HPDE6-E6E7 (cell line): ENCODE results near the gene PIP4P1.
A peak's percentile ranks its signal among the peaks of the same experiment; 100 is the strongest.

Experiments used
- DNase-seq: peaks from one replicate; pipeline ENCODE4 v3.0.0; 2011; ENCODE audit warnings: missing footprints; ENCODE audit errors: extremely low spot score

PIP4P1 gene

DNA sequence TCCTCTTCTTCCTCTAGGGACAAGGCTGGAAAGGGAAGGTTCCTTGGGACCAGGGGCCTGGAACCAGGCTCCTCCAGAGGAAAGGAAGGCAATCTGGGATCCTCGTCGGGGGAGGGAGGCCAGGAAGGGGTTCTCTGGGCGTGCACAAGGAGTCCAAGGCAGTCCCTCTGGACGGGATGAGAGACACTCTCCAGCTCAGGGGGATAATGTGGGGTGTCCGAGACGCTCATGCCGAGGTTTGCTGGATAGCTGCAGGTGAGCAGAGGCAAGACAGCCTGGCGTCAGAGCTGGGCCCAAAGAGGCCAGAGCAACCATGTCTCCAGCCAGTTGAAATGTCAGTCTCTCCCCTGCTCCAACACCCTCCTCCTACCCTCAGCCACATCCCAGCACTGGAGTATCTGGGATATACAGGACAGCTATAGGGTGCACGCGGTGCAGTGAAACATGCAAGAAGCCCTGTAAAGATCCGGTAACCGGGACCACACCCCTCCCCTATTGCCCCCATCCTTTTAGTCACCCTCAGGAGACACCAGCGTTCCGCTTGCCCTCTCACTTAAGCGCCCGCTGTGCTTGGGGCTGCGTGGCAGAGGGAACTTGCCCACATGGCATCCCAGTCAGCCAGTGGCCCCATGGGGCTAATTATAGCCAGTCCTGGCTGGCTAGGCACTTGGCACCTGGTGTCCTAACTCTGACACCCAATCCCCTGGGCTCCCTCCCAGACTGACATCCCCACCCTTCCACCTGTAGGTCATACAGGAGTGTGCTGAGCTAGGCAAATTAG, 25.5 kb downstream of the PIP4P1 start, which contains the start of gene KLHL33:
TSS of gene KLHL33 (minus strand) at position 585 of the 781 bp plus-strand sequence. CDS start at position 230, 355 bp downstream.
- no peak for DNase-seq

DNA sequence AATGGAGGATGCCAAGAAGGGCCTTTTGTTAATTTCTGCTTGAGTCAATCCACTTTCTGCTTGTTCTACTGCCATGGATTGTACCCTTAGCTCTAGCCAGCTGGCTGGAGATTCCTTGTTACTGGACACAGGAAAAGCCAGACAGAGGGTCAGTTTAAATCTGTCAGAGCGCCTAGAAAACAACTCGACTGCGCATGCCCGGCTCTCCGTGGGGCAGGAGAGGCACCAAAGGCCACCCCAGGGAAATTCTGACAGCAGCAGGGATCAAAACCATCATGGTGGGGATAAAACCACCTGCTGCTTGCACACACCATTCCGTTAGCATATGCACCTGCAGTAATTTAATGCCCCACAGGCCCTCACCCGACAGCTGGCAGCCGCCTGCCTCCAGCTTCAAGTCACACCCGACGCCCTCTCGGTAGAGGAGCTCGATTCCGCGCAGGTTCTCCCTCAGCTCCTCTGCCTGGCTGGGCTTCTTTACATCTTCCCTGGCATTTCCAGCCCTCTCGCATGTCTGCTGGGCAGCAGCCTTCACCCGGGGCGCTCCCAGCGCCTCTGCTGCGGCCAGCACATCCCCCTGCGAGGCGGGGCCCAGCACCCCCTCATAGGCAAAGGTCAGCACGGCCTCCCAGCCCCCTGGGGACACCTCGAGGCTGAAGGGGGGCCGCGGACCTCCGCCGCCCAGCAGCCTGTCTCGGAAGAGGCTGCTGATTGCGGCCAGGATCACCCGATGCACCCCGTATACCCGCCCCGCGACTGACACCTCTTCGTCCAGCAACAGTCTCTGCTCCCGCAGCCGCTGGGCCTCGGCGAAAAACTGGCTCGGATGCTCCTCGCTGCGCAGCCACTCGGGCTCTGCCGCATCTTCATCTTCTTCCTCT, 26.3 kb downstream of the PIP4P1 start:
- no peak for DNase-seq

DNA sequence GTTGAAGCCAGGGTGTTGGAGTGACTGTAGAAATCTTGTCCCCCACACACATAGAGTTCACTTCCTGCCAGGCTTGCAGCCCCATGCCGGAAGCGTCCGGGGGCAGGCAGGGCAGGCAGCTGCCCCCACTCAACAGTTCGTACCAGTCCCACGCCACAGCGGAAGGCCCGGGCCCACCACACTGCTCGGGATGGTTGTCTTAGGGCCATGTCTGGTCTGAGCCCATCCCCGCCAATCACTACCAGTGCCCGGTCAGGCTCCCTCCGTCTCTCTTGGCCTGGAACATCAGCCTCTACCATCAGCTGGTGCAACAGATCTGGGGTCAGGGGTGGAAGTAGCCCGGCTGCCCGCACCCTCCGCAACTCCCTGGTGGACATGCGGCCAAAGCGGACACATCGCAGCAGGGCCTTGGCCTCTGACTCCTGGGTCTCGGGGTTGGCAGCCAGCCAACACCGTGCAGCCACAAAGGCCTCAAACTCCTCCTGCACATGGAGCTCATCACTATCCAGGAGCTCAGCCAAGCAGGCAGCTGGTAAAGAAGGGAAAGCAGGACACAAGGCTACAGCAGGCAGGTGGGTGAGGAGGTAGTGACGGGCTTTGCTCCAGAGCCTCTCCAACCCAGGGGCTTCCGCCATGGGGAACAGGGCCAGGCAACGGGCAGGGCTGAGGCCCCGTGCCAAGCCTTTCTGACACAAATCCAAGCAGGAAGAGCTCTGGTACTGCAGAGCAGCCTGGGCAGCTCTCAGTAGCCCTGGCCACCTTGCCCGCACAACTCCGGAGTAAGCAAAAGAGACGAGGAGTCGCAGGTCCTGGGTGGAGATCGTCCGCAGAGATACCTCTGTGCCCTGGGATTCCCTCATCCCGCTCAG, 31.2 kb downstream of the PIP4P1 start:
- DNase-seq = no peak

DNA sequence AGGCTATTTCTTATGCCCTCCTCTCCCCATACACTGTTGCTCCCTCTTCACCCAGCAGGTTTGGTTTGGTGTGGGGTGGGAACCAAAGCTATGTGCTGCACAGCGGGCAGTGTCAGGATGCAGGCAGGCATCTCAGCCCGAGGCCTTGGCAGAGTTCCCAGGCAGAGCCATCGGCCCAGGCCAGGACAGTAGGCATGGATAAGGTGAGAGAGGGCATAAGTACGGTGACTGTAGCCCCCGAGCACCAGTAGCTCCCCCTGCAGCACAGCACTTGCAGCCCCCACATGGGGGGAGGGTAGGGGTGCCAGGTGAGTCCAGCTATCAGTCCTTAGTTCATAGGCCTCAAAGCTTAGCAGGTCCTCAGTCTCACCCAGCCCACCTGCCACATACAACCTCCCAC, 32.4 kb downstream of the PIP4P1 start:
- no peak for DNase-seq

DNA sequence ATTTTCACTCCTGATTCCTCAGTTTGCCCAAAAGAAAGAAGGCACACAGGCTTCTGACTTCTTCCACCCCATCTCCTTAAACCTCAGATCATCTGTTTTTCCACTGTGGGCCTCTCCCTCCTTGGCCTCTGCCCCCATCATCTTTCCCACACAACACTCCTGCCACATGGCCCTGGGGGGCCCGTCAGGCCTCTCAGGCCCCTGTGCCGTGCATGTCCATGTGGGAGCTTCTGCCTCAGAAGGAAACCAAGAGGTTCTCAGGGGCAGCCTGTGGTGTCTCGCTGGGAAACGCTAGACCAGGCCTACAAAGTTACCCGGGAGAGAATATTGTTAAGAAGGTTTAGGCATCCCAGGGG, 33.2 kb downstream of the PIP4P1 start:
- no peak for DNase-seq

DNA sequence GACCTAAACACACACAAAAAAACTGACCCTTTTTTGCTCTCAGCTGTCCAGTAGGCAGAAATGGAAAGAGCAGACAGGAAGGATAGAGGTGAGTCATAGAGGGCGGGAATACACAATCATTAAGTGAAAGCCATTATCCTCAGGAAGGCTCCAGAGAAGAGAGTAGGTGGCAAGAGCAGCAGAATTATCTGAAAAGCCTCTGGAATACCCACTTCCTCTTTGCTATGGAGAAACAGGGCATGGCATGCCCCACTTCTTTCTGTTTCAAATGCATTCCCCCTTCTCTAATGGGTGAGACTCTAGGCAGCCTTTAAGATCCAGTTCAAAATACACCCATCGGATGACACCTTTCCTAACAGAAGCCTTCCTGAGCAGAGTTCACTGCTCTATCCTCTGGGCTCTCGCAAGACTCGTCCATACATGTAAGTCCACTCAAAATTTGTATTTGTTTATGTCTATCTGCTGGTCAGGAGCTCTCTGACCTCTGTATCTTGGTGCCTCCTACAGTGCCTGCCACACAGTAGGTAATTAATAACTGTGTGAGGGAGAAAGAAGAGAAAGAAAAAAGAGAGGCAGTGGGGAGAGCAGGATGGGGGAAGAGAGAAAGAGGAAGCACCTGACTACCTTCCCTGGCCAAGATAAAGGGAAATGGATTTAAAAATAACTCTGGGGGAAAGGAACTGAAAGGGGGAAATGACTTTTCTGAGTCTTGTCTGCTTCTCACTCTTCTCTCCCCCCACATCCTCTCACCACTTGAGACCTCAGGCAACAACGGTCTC, 33.8 kb downstream of the PIP4P1 start:
- DNase-seq = peak; percentile 72

DNA sequence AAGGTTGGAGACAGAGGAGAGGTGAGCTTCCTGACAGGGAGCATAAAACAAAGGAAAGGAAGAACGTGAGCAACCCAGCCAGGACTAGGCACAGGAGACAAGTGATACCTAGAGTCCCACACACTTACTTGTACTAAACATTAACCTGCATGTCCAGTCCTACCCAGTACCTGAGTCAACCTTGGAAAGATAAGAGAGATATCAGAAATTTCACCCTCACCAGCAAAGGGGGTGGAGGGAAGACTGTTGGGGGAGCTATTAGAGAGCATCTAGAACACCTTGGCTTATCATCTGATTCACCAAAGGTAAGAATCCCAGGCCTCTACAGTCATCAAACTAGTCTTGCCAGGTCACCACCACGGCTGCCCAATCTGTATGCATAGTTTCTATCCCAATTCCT, 36.4 kb downstream of the PIP4P1 start:
- no peak for DNase-seq

DNA sequence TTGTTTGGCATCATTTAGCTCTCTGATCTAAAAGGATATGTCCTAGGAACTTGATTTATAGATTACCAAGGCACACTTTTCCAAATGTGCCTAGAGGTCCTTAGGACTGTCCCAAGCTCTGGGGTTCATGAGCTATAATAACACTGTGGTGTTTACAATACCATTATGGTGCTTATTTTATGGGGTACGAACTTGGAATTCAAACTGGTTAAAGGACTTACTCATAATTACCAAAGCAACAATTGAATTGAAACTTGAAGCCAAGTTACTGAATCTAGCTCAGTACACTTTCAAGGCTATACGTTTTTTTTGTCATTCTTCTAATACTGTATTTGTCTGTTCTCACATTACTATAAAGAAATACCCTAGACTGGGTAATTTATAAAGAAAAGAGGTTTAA, 38.3 kb downstream of the PIP4P1 start:
- no peak for DNase-seq

DNA sequence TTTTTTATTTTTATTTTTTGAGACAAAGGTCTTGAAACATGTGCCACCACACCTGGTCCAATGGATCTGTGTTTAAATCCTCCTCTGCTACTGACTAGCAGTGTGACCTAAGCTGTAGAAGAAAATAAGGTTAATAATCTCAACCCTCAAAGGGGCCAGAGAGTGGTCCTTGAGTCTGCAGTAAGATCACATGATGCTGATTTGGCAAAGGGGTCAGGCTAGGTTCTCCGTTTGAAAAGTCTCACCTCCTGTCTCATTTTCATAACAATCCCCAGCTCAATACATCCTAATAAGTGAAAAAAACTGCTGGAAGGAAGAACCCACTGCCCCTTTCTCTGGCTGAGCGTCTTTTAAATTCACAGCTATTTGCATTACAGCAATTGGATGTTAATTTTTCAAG, 40.0 kb downstream of the PIP4P1 start:
- DNase-seq = no peak

DNA sequence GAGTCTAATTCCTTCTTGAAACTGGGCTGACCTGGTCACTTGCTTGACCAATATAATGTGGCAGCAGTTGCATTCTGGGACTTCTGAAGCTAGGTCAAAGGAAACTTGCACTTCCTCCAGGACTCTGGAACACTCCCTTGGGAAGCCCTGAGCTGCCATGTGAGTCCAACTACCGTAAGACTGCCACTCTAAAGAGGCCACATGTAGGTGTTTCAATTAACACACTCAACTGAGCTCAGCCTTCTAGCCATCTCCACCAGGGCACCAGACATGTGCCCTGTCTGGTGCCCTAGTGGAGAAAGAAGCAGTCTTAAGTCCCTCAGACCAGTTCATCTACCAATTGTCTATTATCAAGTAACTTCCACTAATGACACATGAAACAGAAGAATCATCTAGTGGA, 41.8 kb downstream of the PIP4P1 start:
- no peak for DNase-seq

DNA sequence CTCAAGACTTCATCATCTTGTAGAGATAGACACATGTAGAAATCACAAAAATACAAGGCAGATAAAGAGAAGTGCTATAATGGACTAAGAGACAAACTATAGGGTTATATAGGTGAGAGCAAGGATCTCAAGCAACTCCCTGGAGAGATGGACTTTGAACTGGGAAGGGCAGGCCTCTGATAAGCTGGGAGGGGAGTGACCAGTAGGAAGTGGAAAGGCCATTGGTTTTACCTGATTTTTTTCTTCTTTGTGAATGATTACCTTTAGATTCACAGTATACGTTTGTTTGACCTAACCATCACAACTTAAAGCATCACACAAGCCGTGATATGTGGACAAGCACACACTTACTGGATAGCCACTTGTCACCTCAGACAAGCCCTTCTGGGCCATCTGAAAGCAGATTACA, 42.7 kb downstream of the PIP4P1 start:
- no peak for DNase-seq

DNA sequence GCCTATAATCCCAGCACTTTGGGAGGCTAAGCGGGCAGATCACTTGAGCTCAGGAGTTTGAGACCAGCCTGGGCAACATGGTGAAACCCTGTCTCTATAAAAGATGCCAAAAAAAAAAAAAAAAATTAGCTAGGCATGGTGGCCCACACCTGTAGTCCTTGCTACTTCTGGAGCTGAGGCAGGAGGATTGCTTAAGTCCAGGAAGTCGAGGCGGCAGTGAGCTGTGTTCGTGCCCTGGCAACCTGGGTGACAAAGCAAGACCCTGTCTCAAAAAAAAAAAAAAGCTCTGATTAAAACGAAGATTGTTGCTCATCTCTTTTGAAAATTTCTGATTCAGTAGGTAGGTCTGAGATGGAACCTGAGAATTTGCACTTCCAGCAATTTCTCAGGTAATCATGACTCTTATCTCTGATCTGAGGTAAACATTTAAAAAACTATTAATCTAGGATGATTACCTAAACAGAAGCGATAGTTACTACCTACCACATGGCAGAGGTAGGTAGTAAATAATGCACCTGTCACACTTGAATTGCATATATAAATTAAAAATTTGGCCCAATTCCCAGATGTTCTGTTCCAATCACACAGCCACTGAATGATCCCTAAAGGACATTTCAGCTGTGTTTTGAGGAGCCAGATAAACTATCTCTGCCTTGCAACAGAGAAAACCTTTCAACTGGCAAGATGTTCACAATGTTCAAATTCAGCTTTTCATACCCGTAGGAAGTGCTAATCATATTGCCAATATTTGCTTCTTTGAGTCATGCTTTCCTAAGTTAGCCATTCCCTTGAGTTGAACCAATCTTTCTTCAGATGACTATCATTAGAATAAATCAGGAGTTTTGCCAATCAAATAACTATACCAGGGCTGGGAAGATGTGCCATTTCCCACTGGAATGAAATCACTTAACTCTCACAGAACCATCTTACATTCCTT, 43.7 kb downstream of the PIP4P1 start:
- DNase-seq = no peak

DNA sequence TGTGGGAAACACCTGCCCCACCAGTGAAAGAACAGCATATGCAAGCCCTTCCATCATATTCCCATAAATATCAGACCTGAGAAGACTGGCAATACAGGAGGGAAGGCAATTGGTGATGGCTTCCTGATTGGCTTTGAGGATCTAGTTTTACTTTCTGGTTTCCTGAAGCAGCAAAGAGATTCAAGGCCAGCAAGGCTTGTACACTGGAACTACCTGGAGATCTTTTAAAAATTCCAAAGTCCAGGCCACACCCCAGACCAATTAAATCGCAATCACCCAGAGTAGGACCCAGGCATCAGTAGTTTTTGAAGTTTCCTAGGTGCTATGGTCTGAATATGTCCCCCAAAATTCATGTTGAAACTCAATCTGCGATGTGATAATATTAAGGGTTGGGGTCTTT, 45.0 kb downstream of the PIP4P1 start:
- DNase-seq = no peak

DNA sequence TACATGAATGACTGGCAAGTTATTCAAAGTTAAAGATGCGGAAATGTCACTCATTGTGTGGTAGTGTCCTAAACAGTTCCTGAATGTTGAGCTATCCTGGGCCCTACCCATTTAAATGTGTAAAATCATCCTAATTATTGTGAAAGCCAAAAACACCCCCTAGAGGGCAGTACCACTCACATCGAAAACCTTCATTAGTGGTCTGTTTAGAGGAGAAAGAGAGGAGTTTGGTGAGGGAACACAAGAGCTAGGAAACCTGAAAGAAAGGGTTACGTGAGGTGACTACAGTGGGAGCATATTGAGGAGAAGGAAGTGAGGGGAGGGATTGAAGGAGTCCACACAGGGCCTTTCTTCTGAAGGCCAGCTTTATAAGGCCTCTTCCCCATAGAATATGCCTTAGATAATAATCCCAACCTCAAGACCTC, 45.4 kb downstream of the PIP4P1 start:
- no peak for DNase-seq

DNA sequence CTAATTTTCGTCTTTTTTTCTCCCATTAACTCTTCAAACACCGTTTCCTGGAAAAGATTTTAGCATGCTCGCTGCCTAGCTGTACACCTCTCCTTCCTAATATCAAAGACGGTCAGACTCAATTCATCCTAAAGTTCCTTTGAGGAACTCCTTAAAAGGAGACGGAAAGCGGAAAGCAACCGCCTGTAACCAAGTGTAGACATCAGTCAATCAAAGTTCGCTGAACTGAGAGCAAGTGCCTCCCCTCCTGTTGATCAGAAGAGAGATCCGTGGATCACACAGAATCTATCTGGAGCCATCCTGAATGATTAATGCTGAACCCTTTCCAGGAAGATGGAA, 47.5 kb downstream of the PIP4P1 start:
- no peak for DNase-seq

DNA sequence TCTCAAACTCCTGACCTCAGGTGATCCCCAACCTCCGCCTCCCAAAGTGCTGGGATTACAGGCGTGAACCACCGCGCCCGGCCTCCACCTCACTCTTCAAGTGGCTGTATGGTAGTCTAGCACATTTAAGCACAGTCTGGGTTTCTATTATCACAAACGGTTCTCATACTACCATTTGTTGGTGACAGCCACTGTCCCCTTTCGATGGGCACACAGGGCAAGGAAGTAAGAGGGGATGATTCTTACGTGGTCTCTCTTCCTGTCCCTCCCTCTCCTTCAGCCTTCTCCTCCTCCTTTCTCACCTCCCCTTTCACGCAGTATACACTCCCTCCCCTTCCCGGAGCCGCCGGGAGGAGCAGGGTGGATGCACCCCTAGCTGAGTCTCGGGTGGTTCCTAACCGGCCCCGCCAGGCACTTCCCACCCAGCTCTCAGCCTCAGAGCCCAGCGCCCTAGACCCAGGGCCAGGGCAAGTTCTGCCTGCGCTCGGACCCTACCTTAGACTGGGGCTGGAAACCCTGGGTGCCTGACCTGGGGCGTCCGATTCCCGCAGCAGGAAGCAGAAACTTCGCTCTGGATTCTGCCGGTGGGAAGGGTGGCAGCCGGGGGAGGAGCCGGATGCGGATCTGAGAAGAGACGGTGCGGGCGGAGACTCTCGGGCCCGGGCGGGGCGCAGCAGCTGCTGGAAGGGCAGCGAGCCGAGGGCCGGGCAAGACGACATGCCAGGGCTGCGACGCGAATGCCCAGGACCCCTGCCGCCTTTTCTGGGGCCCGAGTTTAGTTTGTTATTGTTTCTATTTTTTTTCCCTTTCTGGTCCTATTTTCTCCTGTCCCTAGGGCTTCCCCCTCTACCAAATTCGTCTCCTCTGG, 48.1 kb downstream of the PIP4P1 start, which contains the start of gene TEP1:
TSS of gene TEP1 (minus strand) at position 626 of the 868 bp plus-strand sequence. CDS start 5,062 bp downstream, outside the sequence.
- peak; percentile 87 for DNase-seq

DNA sequence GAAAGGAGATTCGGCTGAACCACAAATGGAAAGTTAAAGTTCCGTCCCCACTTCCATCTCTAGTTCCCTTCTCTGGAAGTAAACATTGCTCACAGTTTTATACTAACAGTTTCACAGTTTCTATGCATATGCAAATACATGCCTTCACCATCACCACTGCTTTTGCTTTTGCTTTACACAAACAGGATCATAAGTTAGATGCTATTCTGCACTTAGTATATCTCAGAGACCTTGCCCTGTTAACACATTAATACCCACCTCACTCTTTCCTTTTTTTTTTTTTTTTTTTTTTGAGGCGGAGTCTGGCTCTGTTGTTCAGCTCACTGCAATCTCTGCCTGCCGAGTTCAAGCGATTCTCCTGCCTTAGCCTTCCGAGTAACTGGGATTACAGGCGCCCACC, 48.8 kb downstream of the PIP4P1 start:
- no peak for DNase-seq

DNA sequence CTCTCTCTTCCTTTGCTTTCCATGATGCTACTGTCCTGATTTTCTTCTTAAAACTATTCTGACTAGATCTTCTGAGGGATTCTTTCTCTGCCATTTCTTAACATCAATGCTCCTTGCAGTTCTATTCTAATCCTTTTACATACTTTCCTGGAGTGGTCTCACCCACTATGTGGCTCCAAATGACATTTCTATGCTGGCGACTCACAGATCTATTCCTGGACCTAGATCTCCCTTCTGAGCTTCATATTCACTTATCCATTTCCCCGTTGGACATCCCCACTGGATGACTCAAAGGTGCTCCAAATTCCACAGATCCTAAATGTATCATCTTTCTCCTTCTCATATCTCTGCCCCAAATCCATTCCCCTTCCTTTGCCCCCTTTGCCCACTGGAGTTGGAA, 52.0 kb downstream of the PIP4P1 start:
- no peak for DNase-seq
